NCI-H2171 (cell line): Measurements from ENCODE around the gene SNTG2.

Experiments
- DNase-seq: peaks from one replicate; lab custom pipeline; 2025; lab: John Stamatoyannopoulos, UW

The SNTG2 gene

GRCh38 chr2:1237783-1238182 is 287.1 kb downstream of the SNTG2 start:
- no peak for DNase-seq

GRCh38 chr2:1238598-1239138 is 288.0 kb downstream of the SNTG2 start:
- DNase-seq = no peak

GRCh38 chr2:1245193-1245592 is 294.5 kb downstream of the SNTG2 start:
- DNase-seq = no peak

GRCh38 chr2:1246239-1246638 is 295.6 kb downstream of the SNTG2 start:
- DNase-seq = no peak

- no peak for DNase-seq
Measured at GRCh38 chr2:1246991-1247390, 296.3 kb downstream of the SNTG2 start.

GRCh38 chr2:1248187-1248586 is 297.5 kb downstream of the SNTG2 start:
- DNase-seq = no peak

GRCh38 chr2:1249897-1250687 is 299.4 kb downstream of the SNTG2 start:
- no peak for DNase-seq

- no peak for DNase-seq
Measured at GRCh38 chr2:1251520-1251919, 300.9 kb downstream of the SNTG2 start.

- DNase-seq = no peak
Measured at GRCh38 chr2:1253629-1254028, 303.0 kb downstream of the SNTG2 start.

- no peak for DNase-seq
Measured at GRCh38 chr2:1254662-1255343, 304.2 kb downstream of the SNTG2 start.

GRCh38 chr2:1256632-1257324 is 306.1 kb downstream of the SNTG2 start:
- peak; percentile 35 for DNase-seq

GRCh38 chr2:1257334-1257733 is 306.7 kb downstream of the SNTG2 start:
- no peak for DNase-seq

GRCh38 chr2:1259746-1260145 is 309.1 kb downstream of the SNTG2 start:
- DNase-seq = no peak

- no peak for DNase-seq
Measured at GRCh38 chr2:1262609-1263008, 312.0 kb downstream of the SNTG2 start.

- no peak for DNase-seq
Measured at GRCh38 chr2:1265454-1265853, 314.8 kb downstream of the SNTG2 start.

- no peak for DNase-seq
Measured at GRCh38 chr2:1266351-1266750, 315.7 kb downstream of the SNTG2 start.

- DNase-seq = no peak
Measured at GRCh38 chr2:1268034-1268433, 317.4 kb downstream of the SNTG2 start.

GRCh38 chr2:1269812-1270211 is 319.2 kb downstream of the SNTG2 start:
- DNase-seq = no peak

- DNase-seq = no peak
Measured at GRCh38 chr2:1272835-1273234, 322.2 kb downstream of the SNTG2 start.

- no peak for DNase-seq
Measured at GRCh38 chr2:1277634-1278033, 327.0 kb downstream of the SNTG2 start.

- DNase-seq = no peak
Measured at GRCh38 chr2:1278125-1278524, 327.5 kb downstream of the SNTG2 start.

GRCh38 chr2:1278861-1279260 is 328.2 kb downstream of the SNTG2 start:
- no peak for DNase-seq

GRCh38 chr2:1282552-1282951 is 331.9 kb downstream of the SNTG2 start:
- no peak for DNase-seq
